Stimulated activated effector memory CD8-positive, alpha-beta T cell treated with anti-CD3 and anti-CD28 coated beads, Interleukin-12 subunit alpha, Interleukin-12 subunit beta, amount 100 ng/mL, for 72 hours (primary cell): ENCODE measurements around the gene BRWD1.

Experiments
- ATAC-seq: fragments of 150-1000 bp; cut with Tn5 transposase; 2 replicates; pipeline ENCODE4 v1.10.0; 2021
- DNase-seq, 2 donors: peaks; one replicate each; pipeline ENCODE4 v3.0.0; 2021 to 2022; ENCODE audit warnings: low spot score in 2 of 2
- H3K27ac Mint-ChIP-seq: one replicate; pipeline ENCODE4 v1.8.0; 2022; ENCODE audit warnings: mild to moderate bottlenecking, mixed read lengths
- H3K36me3 Mint-ChIP-seq: one replicate; pipeline ENCODE4 v1.8.0; 2022; ENCODE audit warnings: mild to moderate bottlenecking, mixed read lengths
- H3K4me1 Mint-ChIP-seq: one replicate; pipeline ENCODE4 v1.8.0; 2022; ENCODE audit warnings: mixed read lengths
- H3K4me3 Mint-ChIP-seq: one replicate; pipeline ENCODE4 v1.8.0; 2022; ENCODE audit warnings: mild to moderate bottlenecking, mixed read lengths
- H3K9me3 Mint-ChIP-seq: one replicate; pipeline ENCODE4 v1.8.0; 2022; ENCODE audit warnings: mixed read lengths

The BRWD1 gene

DNA sequence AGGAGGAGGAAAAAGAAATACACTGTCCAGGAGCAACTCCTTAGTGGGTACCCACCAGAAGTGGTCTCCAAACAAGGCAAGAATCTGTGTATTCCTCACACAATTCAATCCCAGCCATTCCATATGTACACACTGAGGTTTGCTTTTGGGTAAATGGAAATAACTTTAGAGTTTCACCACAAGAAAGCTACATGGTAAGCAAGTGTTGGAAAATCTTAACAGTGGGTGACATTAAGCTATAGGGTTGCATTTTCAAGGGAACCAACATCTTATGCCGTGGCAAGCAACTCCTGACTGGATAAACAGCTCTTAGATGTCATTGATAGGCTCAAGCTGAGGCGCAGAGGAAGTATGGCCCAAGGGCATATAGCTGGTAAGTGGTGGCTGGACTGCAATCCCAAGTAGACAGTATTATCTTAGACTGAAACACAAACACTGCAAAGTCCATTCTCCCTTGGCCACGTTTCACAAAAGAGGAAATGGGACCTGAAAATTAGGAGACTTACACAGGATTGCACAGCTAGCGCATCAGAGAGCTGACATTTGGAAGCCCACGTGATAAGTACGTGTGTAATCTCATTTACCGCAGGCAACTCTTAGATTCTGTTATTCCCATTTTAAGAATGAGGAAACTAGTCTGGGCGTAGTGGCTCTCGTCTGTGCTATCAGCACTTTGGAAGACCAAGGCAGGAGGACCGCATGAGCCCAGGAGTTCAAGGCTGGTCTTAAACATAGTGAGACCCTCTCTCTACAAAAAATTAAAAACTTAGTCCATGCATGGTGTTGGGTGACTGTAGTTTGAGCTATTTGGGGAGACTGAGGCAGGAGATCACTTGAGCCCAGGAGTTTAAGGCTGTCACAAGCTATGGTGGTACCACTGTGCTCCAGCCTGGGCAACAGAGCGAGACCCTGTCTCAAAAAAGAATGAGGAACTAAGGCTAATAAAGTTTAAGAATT is 4.0 kb upstream of the BRWD1 start:
- H3K4me3 Mint-ChIP-seq: no peak overlapping the region
- no peak overlapping the region for H3K27ac Mint-ChIP-seq
- peaks cover 21% of the 10 kb centered on the region for H3K4me1 Mint-ChIP-seq
- H3K9me3 Mint-ChIP-seq: no peaks in the 10 kb centered on the region
- no peak for DNase-seq
- peaks cover 17% of the 10 kb centered on the region for H3K36me3 Mint-ChIP-seq
- ATAC-seq: no peak

DNA sequence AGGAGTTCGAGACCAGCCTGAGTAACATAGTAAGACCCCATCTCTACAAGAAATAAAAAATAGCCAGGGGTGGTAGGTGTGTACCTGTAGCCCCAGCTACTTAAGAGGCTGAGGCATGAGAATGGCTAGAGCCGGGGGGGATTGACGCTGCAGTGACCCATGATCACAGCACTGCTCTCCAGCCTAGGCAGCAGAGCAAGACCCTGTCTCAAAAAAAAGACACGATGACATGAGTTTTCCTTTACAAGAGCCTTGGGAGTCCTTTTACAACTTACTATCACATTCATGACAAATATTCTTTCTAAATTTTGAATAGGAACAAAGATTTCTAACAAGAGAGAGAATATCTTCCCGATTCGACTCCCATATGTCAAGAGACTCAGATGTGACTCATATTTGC is 3.3 kb upstream of the BRWD1 start:
- Mint-ChIP-seq H3K4me3 (no peak overlapping the region), H3K27ac (no peak overlapping the region), H3K36me3 (peaks cover 23% of the 10 kb centered on the region)

DNA sequence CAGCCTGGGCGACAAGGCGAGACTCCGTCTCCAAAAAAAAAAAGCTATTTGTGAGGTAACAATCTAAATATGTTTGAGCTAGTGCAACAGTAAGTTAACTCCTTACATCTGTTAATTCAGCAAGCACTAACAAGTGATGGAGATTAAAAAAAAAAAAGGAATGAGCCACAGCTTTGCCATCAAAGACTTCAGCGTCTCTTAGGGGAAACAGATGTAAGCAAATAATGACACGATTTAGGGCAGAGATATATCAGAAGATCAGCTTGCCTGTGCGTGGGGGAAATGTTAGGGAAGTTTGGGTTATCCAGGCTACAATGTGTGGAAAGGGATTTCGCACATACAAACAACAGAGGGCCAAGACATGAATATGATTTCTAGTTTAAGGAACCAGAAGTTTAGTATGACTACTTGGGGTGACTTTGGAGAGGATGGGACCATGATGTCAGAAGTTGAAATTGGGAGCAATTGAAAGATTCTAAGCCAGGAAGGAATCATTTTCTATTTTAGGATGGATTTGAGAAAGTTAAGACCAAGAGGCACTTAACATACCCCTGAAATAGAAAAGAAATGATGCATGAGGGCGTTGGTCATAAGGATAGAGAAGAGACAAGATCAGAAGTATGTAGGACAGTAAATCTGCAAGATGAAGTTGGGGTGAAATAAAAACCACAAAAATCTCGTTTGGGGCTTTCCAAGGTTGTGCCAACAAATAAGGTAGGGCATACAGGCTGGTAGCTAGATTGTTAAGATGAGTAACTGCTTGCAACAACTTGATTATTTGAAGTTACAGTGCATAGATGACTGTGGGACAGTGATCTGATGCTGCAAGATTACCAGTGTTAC is 2.4 kb upstream of the BRWD1 start:
- Mint-ChIP-seq H3K9me3 (no peaks in the 10 kb centered on the region), H3K4me1 (peaks cover 37% of the 10 kb centered on the region), H3K36me3 (peaks cover 32% of the 10 kb centered on the region), H3K4me3 (no peak overlapping the region), H3K27ac (peak overlapping the region; percentile 9)
- ATAC-seq: peak; percentile 65
- DNase-seq: no peak

More for the DNA sequence above, 3.3 kb upstream of the BRWD1 start:
- no peak for DNase-seq
- ATAC-seq: no peak
- no peaks in the 10 kb centered on the region for H3K9me3 Mint-ChIP-seq
- H3K4me1 Mint-ChIP-seq: peaks cover 28% of the 10 kb centered on the region

DNA sequence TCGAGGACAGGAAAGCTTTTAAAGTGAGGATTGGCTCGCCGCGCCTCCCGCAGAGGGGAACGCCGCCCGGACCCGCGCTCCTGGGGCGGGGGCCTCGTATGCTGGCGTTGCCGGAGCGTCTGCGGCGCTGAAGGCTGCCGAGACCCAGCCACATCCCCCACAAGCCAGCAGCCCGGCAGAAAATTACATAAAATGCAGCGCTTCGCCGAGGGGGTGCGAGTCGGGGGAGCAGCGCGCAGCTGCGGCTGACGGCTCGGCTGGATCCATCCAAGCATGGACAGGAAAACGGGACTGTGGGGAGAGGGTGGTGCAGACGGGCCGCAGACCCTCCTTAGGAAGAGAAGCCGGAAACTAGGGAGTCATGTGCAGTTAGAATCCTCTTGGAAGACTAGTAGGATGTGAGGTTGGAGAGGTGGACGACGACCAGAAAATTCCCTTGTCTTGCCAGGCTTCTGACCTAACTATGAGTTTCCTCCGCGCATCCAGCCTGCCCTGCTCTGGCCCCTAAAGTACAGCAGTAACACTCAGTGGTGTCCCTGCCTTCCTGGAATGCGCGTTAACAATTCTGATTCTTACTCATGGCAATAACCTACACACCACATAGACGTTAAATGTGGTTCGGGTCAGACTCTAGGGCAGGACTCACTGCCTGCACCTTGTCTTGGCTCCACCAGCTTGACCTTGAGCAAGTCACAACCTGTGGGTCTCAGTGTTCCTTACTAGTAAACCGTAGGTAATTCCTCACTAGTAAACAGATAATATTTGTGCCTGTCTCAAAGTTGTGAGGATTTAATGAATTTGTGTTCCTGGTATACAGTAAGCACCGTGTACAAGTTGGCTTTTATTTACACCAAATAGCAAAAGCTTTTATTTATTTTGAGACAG is 953 bp upstream of the BRWD1 start:
- Mint-ChIP-seq H3K27ac (peak overlapping the region; percentile 95), H3K4me1 (peaks cover 43% of the 10 kb centered on the region), H3K9me3 (no peaks in the 10 kb centered on the region), H3K36me3 (peaks cover 47% of the 10 kb centered on the region), H3K4me3 (peak overlapping the region; percentile 92)
- ATAC-seq: peak; percentile 68
- peak; percentile 24 to 81 for DNase-seq

DNA sequence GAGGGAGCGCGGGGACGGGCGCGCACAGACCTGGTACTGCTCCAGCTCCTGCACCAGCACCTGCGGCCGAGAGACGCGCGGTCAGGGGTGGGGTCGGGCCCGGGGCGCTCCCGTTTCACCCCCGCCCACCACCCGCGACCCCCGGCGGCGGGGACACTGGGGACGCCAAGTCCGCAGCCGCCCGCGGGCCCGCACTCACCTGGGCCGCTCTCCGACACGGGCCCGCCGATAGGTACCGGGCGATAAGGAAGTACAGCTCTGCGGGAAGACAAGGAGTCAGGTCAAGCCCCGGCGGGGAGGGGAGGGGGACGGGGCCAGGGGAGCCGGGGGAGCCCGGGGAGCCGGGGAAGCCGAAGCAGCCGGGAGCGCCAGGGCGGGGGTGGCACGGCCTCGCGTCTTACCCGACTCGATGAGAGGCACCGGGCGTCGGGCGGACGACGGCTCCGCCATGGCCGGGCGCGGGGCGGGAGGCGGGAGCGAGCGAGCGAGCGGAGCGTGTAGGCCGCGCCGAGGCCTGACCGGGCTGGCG is 326 bp downstream of the BRWD1 start:
- no peak for DNase-seq

DNA sequence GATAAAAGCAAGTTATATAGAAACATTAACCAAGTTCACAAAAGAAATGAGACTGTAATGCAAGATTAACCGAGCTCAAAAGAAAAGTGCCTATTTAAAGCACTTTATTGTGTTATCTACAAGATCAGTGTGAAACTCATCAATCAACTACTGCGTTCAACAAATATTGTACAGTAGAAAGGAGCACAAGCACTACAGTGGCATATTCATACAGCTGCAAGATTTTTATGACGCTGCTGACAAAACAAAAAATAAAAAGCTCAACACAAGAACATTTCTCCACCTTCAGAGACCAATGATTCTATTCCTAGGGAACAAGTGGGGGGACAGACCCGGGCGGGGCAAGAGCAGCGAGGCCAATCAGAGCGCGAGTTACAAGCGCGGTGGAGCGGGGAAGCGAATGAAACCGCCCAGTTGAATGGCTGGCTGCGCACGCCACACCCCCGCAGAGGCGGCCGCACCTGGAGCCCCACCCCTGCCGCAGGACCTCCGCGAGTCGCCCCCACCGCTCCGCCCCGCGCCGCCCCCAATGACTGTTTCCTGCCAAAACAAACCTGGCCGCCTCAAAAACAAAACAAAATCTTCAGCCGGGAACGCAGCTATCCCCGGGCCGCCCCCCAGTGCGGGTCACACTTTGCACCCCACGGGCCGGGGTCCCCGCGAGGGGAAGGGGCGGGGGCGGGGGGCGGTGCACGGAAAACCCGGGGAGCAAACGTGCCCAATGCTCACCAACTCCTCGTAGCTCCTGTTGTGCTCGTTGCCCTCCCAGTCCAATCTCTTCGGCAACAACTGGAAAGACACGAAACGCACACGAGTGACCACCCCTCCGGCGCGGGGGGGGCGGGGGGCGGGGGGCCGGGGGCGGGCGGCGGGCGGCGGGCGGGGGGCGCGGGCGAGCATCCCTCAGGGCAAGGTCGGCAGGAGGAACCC is 1.1 kb downstream of the BRWD1 start:
- peaks cover 67% of the 10 kb centered on the region for H3K36me3 Mint-ChIP-seq
- peaks cover 59% of the 10 kb centered on the region for H3K4me1 Mint-ChIP-seq
- peak overlapping the region; percentile 92 for H3K4me3 Mint-ChIP-seq
- ATAC-seq: peak; percentile 81
- no peaks in the 10 kb centered on the region for H3K9me3 Mint-ChIP-seq
- peak; percentile 94 to 98 for DNase-seq
- peak overlapping the region; percentile 95 for H3K27ac Mint-ChIP-seq

More for the DNA sequence above, 326 bp downstream of the BRWD1 start:
- H3K4me1 Mint-ChIP-seq: peaks cover 53% of the 10 kb centered on the region
- no peak for ATAC-seq
- H3K36me3 Mint-ChIP-seq: peaks cover 60% of the 10 kb centered on the region
- H3K4me3 Mint-ChIP-seq: peak overlapping the region; percentile 92
- peak overlapping the region; percentile 95 for H3K27ac Mint-ChIP-seq
- H3K9me3 Mint-ChIP-seq: no peaks in the 10 kb centered on the region

DNA sequence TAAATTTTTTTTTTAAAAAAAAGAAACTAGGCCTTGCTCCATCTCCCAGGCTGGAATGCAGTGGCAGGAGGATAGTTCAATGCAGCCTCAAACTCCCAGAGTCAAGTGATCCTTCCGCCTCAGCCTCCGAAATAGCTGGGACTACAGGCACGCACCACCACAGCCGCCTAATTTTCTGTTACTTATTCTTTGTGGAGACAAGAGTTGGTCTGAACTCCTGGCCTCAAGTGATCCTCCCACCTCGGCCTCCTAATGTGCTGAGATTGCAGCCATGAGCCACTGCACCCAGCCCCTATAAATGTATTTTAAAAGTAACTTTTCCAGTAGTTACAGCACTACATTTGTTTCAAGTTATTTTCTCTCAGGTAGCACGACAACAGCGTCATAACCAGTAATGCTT is 2.3 kb downstream of the BRWD1 start:
- Mint-ChIP-seq H3K9me3 (no peaks in the 10 kb centered on the region), H3K4me3 (no peak overlapping the region), H3K4me1 (peaks cover 56% of the 10 kb centered on the region), H3K36me3 (peaks cover 75% of the 10 kb centered on the region), H3K27ac (peak overlapping the region; percentile 95)
- DNase-seq: no peak
- ATAC-seq: no peak

DNA sequence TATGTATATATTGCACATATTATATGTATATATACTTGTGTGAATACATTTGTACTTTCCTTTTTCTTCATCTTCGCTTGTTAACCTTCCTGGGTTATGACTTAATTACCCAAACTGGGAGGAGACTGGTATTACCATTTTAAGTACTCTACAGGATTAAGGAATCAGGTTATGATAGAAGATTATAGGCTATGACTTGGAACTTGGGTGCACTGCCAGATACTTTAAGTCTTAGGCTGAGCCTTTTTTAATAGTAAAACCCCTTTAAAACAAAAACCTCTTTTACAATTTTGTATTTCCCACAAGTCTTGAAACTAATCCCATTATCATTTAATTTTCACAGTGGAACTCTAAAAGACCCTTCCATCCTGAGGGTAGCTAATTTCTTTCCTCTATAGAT is 6.0 kb downstream of the BRWD1 start:
- ATAC-seq: no peak
- DNase-seq: no peak
- peaks cover 45% of the 10 kb centered on the region for H3K4me1 Mint-ChIP-seq
- peaks cover 92% of the 10 kb centered on the region for H3K36me3 Mint-ChIP-seq
- H3K9me3 Mint-ChIP-seq: no peaks in the 10 kb centered on the region
- H3K4me3 Mint-ChIP-seq: no peak overlapping the region
- no peak overlapping the region for H3K27ac Mint-ChIP-seq

DNA sequence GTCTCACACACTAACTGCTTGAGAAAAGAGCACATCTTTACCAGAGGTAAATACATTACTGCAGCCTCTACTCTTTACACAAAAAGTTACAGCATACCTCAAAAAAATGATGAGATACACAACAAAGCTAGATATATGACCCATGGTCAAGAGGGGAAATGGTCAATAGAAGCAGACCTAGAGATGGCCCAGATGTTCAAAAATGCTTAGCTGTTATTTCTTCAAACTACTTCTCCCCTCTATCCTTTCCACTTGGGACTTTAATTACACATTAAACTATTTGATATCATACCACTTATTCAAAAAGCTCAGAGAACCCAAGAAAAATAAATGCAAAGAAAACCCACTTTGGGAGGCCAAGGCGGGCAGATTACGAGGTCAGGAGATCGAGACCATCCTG is 12.8 kb downstream of the BRWD1 start:
- H3K36me3 Mint-ChIP-seq: peaks cover 100% of the 10 kb centered on the region
- peak overlapping the region; percentile 11 for H3K27ac Mint-ChIP-seq
- DNase-seq (no peak), ATAC-seq (no peak)
- no peaks in the 10 kb centered on the region for H3K9me3 Mint-ChIP-seq
- H3K4me3 Mint-ChIP-seq: no peak overlapping the region
- H3K4me1 Mint-ChIP-seq: peaks cover 28% of the 10 kb centered on the region

DNA sequence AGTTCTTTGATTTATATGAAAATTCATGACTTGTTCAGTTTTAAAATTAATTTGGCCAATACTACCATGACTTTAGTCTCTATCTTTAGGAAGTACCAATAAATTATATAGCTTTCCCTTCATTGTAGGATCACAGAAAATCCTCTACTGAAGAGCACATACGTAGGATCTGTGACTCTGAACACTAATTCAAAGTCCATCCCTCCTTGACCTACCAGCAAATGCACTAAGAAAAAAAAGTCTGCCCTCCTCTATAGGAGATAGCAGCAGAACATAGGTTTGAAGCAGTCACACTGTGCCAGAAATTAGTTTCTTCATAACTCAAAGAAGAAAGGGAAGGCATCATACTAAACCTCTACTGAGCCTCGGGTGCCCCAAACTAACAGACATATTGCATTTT is 16.5 kb downstream of the BRWD1 start:
- H3K4me1 Mint-ChIP-seq: peaks cover 22% of the 10 kb centered on the region

DNA sequence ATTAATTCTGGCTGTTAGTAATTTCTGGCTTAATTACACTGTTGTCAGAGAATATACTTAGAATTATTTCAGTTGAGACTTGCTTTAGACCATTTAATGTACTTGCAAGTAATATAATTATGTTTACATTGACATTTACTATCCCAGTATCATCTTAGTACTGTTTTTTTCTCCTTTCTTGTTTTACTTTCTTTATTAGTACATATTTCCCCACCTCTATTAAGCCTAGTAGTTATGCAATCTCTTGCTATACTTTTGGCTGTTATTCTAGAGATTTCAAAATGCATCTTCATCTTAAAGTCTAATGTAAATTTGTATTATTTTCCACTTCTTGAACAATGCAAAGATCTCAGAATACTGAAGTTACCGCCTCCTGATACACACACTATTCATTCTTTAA is 24.4 kb downstream of the BRWD1 start:
- H3K4me1 Mint-ChIP-seq: peaks cover 5% of the 10 kb centered on the region
- ATAC-seq (no peak), DNase-seq (no peak)
- no peak overlapping the region for H3K27ac Mint-ChIP-seq
- no peaks in the 10 kb centered on the region for H3K9me3 Mint-ChIP-seq
- no peak overlapping the region for H3K4me3 Mint-ChIP-seq
- peaks cover 97% of the 10 kb centered on the region for H3K36me3 Mint-ChIP-seq

More for the DNA sequence above, 16.5 kb downstream of the BRWD1 start:
- H3K27ac Mint-ChIP-seq: no peak overlapping the region
- H3K36me3 Mint-ChIP-seq: peaks cover 100% of the 10 kb centered on the region
- no peak overlapping the region for H3K4me3 Mint-ChIP-seq
- no peak for DNase-seq
- no peaks in the 10 kb centered on the region for H3K9me3 Mint-ChIP-seq
- no peak for ATAC-seq

DNA sequence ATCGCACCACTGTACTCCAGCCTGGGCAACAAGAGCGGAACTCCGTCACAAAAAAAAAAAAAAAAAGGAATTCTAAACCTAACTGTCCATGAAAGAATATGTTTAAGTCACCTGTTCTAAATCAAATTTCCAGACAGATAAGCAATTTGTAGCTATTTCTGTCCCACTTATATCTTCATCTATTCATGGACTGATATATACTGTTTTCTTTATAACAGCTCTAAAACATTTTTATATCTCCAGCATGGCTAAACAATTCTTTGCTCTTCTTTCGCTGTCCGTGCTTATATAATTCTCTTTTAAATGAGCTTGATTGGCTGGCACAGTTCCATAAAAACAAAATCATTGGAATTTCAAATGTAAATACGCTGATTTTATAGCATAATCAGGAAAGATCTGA is 30.5 kb downstream of the BRWD1 start:
- Mint-ChIP-seq H3K27ac (no peak overlapping the region), H3K36me3 (peaks cover 62% of the 10 kb centered on the region), H3K4me1 (peaks cover 9% of the 10 kb centered on the region), H3K4me3 (no peak overlapping the region), H3K9me3 (no peaks in the 10 kb centered on the region)
- DNase-seq (no peak), ATAC-seq (no peak)

DNA sequence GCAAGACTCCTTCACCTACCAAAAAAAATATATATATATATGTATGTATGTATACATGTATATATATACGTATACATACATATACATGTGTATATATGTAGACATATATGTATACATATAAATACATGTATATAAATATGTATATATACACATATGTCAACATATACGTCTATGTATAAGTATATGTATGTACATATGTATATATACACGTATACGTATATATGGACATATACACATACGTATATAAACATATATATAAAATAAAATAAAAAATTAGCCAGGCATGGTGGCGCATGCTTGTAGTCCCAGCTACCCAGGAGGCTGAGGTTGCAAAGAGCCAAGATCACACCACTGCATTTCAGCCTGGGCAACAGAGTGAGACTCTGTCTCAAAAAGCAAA is 31.6 kb downstream of the BRWD1 start:
- no peak overlapping the region for H3K27ac Mint-ChIP-seq
- no peak for ATAC-seq
- no peaks in the 10 kb centered on the region for H3K9me3 Mint-ChIP-seq

DNA sequence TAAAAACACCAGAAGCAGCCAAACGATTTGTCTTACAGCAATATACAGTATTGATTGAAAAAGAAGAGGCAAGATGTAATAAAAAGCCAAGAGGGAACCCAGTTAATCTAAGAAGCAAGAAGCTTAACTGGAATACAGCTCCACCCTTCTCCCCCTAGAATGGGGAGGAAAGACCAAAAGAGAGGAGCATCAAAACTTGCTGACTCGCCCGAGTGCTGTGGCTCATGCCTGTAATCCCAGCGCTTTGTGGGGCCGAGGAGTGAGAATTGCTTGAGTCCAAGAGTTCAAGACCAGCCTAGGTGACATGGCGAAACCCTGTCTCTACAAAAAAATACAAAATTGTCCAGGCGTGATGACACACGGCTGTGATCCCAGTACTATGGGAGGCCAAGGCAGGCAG is 32.2 kb downstream of the BRWD1 start:
- Mint-ChIP-seq H3K36me3 (peaks cover 62% of the 10 kb centered on the region), H3K27ac (peak overlapping the region; percentile 53), H3K4me3 (no peak overlapping the region), H3K4me1 (peaks cover 9% of the 10 kb centered on the region), H3K9me3 (no peaks in the 10 kb centered on the region)
- DNase-seq (no peak), ATAC-seq (no peak)

More for the DNA sequence above, 31.6 kb downstream of the BRWD1 start:
- Mint-ChIP-seq H3K4me3 (no peak overlapping the region), H3K36me3 (peaks cover 62% of the 10 kb centered on the region), H3K4me1 (peaks cover 9% of the 10 kb centered on the region)
- no peak for DNase-seq
